ENCODE results near the gene FALEC.

FALEC gene

GRCh38 chr1:150557065-150557600, 41.6 kb downstream of the FALEC start:
- no peak overlapping the region for H3K27ac ChIP-seq (ENCODE audit: low read depth, low read length)
- H3K79me2 ChIP-seq (ENCODE audit: insufficient read depth, low read length): no peaks in the 10 kb centered on the region
- no peak for TF ChIP-seq EZH2phosphoT487 (conservative IDR thresholded peaks at IDR 0.05; ENCODE audit: low read length)
- TF ChIP-seq, protein P1, sequence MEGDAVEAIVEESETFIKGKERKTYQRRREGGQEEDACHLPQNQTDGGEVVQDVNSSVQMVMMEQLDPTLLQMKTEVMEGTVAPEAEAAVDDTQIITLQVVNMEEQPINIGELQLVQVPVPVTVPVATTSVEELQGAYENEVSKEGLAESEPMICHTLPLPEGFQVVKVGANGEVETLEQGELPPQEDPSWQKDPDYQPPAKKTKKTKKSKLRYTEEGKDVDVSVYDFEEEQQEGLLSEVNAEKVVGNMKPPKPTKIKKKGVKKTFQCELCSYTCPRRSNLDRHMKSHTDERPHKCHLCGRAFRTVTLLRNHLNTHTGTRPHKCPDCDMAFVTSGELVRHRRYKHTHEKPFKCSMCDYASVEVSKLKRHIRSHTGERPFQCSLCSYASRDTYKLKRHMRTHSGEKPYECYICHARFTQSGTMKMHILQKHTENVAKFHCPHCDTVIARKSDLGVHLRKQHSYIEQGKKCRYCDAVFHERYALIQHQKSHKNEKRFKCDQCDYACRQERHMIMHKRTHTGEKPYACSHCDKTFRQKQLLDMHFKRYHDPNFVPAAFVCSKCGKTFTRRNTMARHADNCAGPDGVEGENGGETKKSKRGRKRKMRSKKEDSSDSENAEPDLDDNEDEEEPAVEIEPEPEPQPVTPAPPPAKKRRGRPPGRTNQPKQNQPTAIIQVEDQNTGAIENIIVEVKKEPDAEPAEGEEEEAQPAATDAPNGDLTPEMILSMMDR (IDR thresholded peaks at IDR 0.05; ENCODE audit: insufficient read depth, low read length, poor library complexity, severe bottlenecking): no peak
- no peak overlapping the region for H3K9ac ChIP-seq (ENCODE audit: low read length)
- H3K4me2 ChIP-seq (ENCODE audit: low read depth, low read length, poor library complexity, severe bottlenecking): no peak overlapping the region
- H3F3A ChIP-seq (ENCODE audit: insufficient read depth): peaks cover 19% of the 10 kb centered on the region
- no peak overlapping the region for H2AFZ ChIP-seq (ENCODE audit: low read depth, low read length, severe bottlenecking)
- H3K9me2 ChIP-seq (replicated peaks; ENCODE audit: insufficient read depth, low read length): no peaks in the 10 kb centered on the region
- no peaks in the 10 kb centered on the region for H3K9me3 ChIP-seq (ENCODE audit: insufficient read depth, low read length)
- H3K4me3 ChIP-seq (ENCODE audit: insufficient read depth, low read length, poor library complexity, severe bottlenecking): no peak overlapping the region
- no peaks in the 10 kb centered on the region for H3K36me3 ChIP-seq (ENCODE audit: low read length)
- H3K27me3 ChIP-seq (ENCODE audit: low read length): no peaks in the 10 kb centered on the region
- no peaks in the 10 kb centered on the region for H4K20me1 ChIP-seq (ENCODE audit: low read depth, low read length)

- H4K20me1 ChIP-seq (ENCODE audit: low read depth, low read length): no peaks in the 10 kb centered on the region
- TF ChIP-seq, protein P1 (IDR thresholded peaks at IDR 0.05; ENCODE audit: insufficient read depth, low read length, poor library complexity, severe bottlenecking): no peak
- no peak for TF ChIP-seq EZH2phosphoT487 (conservative IDR thresholded peaks at IDR 0.05; ENCODE audit: low read length)
- H3F3A ChIP-seq (ENCODE audit: insufficient read depth): peaks cover 25% of the 10 kb centered on the region
- no peaks in the 10 kb centered on the region for H3K36me3 ChIP-seq (ENCODE audit: low read length)
- no peaks in the 10 kb centered on the region for H3K9me2 ChIP-seq (replicated peaks; ENCODE audit: insufficient read depth, low read length)
- H3K27me3 ChIP-seq (ENCODE audit: low read length): no peaks in the 10 kb centered on the region
- H3K9me3 ChIP-seq (ENCODE audit: insufficient read depth, low read length): no peaks in the 10 kb centered on the region
- H3K79me2 ChIP-seq (ENCODE audit: insufficient read depth, low read length): no peaks in the 10 kb centered on the region
- no peak overlapping the region for H3K4me3 ChIP-seq (ENCODE audit: insufficient read depth, low read length, poor library complexity, severe bottlenecking)
- H2AFZ ChIP-seq (ENCODE audit: low read depth, low read length, severe bottlenecking): no peak overlapping the region
- no peak overlapping the region for H3K9ac ChIP-seq (ENCODE audit: low read length)
- H3K4me2 ChIP-seq (ENCODE audit: low read depth, low read length, poor library complexity, severe bottlenecking): no peak overlapping the region
- H3K27ac ChIP-seq (ENCODE audit: low read depth, low read length): no peak overlapping the region
These were observed 42.3 kb downstream of the FALEC start for GRCh38 chr1:150557813-150558212.

GRCh38 chr1:150558303-150558704, 42.8 kb downstream of the FALEC start:
- Histone ChIP-seq H3K27ac (ENCODE audit: low read depth, low read length) (no peak overlapping the region), H3K4me3 (ENCODE audit: insufficient read depth, low read length, poor library complexity, severe bottlenecking) (no peak overlapping the region), H2AFZ (ENCODE audit: low read depth, low read length, severe bottlenecking) (no peak overlapping the region), H3K36me3 (ENCODE audit: low read length) (no peaks in the 10 kb centered on the region), H3K27me3 (ENCODE audit: low read length) (no peaks in the 10 kb centered on the region), H3K4me2 (ENCODE audit: low read depth, low read length, poor library complexity, severe bottlenecking) (no peak overlapping the region), H3K9ac (ENCODE audit: low read length) (no peak overlapping the region), H4K20me1 (ENCODE audit: low read depth, low read length) (no peaks in the 10 kb centered on the region), H3K9me2 (replicated peaks; ENCODE audit: insufficient read depth, low read length) (no peaks in the 10 kb centered on the region), H3K79me2 (ENCODE audit: insufficient read depth, low read length) (no peaks in the 10 kb centered on the region), H3F3A (ENCODE audit: insufficient read depth) (peaks cover 30% of the 10 kb centered on the region), H3K9me3 (ENCODE audit: insufficient read depth, low read length) (no peaks in the 10 kb centered on the region)
- no peak for TF ChIP-seq EZH2phosphoT487 (conservative IDR thresholded peaks at IDR 0.05; ENCODE audit: low read length)
- TF ChIP-seq, protein P1 (IDR thresholded peaks at IDR 0.05; ENCODE audit: insufficient read depth, low read length, poor library complexity, severe bottlenecking): no peak
